ENCODE measurements around the gene GABRD. TPM values are rescaled to one million over a fixed set of nuclear protein-coding genes. Genes with fewer than 3 reads are reported as not detected.

GABRD gene
- total and polyA plus RNA-seq, 2 of the 13 experiments (the other 11 are each of a cell fraction or from before 2014, with no cell fraction given): not detected

DNA sequence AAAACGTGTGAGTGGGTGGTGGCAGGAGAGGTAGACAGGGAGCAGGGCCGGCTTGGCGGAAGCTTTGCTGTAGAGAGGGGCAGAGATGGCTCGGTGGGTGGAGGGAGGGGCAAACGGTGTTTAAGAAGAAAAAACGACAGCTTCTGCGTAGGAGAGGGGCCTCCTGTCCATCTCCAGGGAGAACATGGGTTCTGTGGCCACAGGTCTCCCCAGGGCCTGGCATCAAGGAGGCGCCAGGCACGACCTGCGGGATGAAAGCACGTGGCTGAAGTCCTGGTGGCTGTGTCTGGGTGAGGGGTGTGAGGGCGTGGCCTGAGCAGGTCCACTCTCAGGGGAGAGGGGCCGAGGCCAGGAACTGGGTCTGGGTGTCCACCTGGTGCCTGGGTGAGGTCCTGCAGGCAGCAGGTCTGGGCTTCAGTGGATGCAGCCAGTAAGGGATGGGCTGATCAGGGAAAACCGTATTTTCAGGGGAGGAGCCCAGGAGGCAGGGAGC lies 30.1 kb downstream of the GABRD start (continued):
- no peak for TF ChIP-seq ZNF468 (CRISPR knock-in tag; IDR thresholded peaks at IDR 0.05)
- 0 out of 2 replicates have a peak, but pooled peaks have one; percentile 6 for TF ChIP-seq IRX3 (CRISPR knock-in tag; IDR thresholded peaks at IDR 0.05; ENCODE audit: borderline replicate concordance, low read depth)
- TF ChIP-seq NFATC3 (CRISPR knock-in tag; IDR thresholded peaks at IDR 0.05): no peak
- TF ChIP-seq MIXL1 (CRISPR knock-in tag; IDR thresholded peaks at IDR 0.05): 0 out of 2 replicates have a peak, but pooled peaks have one; percentile 63
- TF ChIP-seq KDM1A (CRISPR knock-in tag; IDR thresholded peaks at IDR 0.05): peak; percentile 71; the same call in 1 of the 2 replicates
- TF ChIP-seq THAP11 (CRISPR knock-in tag; IDR thresholded peaks at IDR 0.05): 0 out of 2 replicates have a peak, but pooled peaks have one; percentile 4
- TF ChIP-seq ZFP36L2 (CRISPR knock-in tag; IDR thresholded peaks at IDR 0.05): no peak
- TF ChIP-seq AHR (CRISPR knock-in tag; IDR thresholded peaks at IDR 0.05): peak; percentile 60; the same call in 1 of the 2 replicates
- peak; percentile 52 for TF ChIP-seq XRCC5 (optimal IDR thresholded peaks at IDR 0.05; ENCODE audit: low read length)
- TF ChIP-seq MAFF (IDR thresholded peaks at IDR 0.05; ENCODE audit: low read depth, low read length): no peak
- TF ChIP-seq ZNF552 (CRISPR knock-in tag; IDR thresholded peaks at IDR 0.05; ENCODE audit: borderline replicate concordance): peak; percentile 84; the same call in 1 of the 2 replicates
- no peak for TF ChIP-seq ZNF263 (CRISPR knock-in tag; IDR thresholded peaks at IDR 0.05)
- TF ChIP-seq, protein P1, sequence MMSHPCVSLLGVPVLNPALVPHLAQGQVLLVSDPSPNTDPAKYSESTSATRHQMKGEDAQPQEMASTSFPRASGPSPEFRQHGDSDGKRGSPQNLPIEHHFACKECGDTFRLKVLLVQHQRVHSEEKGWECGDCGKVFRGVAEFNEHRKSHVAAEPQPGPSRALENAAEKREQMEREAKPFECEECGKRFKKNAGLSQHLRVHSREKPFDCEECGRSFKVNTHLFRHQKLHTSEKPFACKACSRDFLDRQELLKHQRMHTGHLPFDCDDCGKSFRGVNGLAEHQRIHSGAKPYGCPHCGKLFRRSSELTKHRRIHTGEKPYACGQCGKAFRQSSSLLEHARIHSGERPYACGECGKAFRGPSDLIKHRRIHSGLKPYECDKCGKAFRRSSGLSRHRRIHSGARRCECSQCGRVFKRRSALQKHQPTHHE (CRISPR knock-in tag; IDR thresholded peaks at IDR 0.05; ENCODE audit: borderline replicate concordance): no peak
- no peak for TF ChIP-seq PHF8 (CRISPR knock-in tag; IDR thresholded peaks at IDR 0.05)
- no peak for TF ChIP-seq ZNF660 (CRISPR knock-in tag; IDR thresholded peaks at IDR 0.05; ENCODE audit: borderline replicate concordance, low read depth)
- peak; percentile 81 for TF ChIP-seq HNRNPL (IDR thresholded peaks at IDR 0.05; ENCODE audit: low read depth, low read length)
- TF ChIP-seq MEF2D (CRISPR knock-in tag; IDR thresholded peaks at IDR 0.05): peak; percentile 83
- TF ChIP-seq KLF6 (CRISPR knock-in tag; IDR thresholded peaks at IDR 0.05): peak; percentile 76; the same call in 1 of the 2 replicates
- TF ChIP-seq ZKSCAN5 (CRISPR knock-in tag; IDR thresholded peaks at IDR 0.05): peak; percentile 71; the same call in 1 of the 2 replicates
- TF ChIP-seq HMGXB4 (CRISPR knock-in tag; IDR thresholded peaks at IDR 0.05; ENCODE audit: borderline replicate concordance in 1 of 2, low read depth in 1 of 2): peak in 1 of 2 experiments; percentile 69; a peak in 2 of 4 replicates
- TF ChIP-seq ZNF17 (CRISPR knock-in tag; IDR thresholded peaks at IDR 0.05): 0 out of 2 replicates have a peak, but pooled peaks have one; percentile 37
- TF ChIP-seq ELF1 (CRISPR knock-in tag; IDR thresholded peaks at IDR 0.05): no peak
- peak; percentile 40; the same call in 1 of the 2 replicates for TF ChIP-seq ZNF142 (CRISPR knock-in tag; IDR thresholded peaks at IDR 0.05)

Data from HepG2 (cell line).